Activated T-helper 2 cell treated with anti-CD3 and anti-CD28 coated beads, Interferon-gamma antibody, Interleukin-2, Interleukin-4, amounts not matched to agents 10 μg/mL and 5 μg/mL and 100 μg/mL, durations not matched to agents 14 hours and 24 hours and 36 hours (primary cell): ENCODE measurements around the gene STK24. TPM values are rescaled to one million over a fixed set of nuclear protein-coding genes. Genes with fewer than 3 reads are reported as not detected.
"Not testable (repeated sequence)": the region's sequence is repeated elsewhere in the genome, so short reads cannot be mapped to it uniquely, and the experiment has no call there.

ENCODE experiments used
- DNase-seq: peaks from one replicate; pipeline ENCODE4 v3.0.0; 2021; ENCODE audit warnings: low spot score
- H3K27ac Mint-ChIP-seq: one replicate; pipeline ENCODE4 v1.8.0; 2021; ENCODE audit warnings: mixed read lengths
- H3K27me3 Mint-ChIP-seq: one replicate; pipeline ENCODE4 v1.8.0; 2021; ENCODE audit warnings: low read depth, mixed read lengths
- H3K36me3 Mint-ChIP-seq: one replicate; pipeline ENCODE4 v1.8.0; 2021; ENCODE audit warnings: low read depth, mixed read lengths
- H3K4me1 Mint-ChIP-seq: one replicate; pipeline ENCODE4 v1.8.0; 2021; ENCODE audit warnings: low read depth, mixed read lengths
- H3K4me3 Mint-ChIP-seq: one replicate; pipeline ENCODE4 v1.8.0; 2021; ENCODE audit warnings: low read depth, mild to moderate bottlenecking, moderate library complexity, mixed read lengths
- H3K9me3 Mint-ChIP-seq: one replicate; pipeline ENCODE4 v1.8.0; 2021; ENCODE audit warnings: mixed read lengths
- intact Hi-C: fragments of 100-400 bp; cut with micrococcal nuclease; formaldehyde crosslinking; loops from one replicate; pipeline ENCODE4 v1.15.1; 2023
- total RNA-seq: library from RNA; stranded (reverse); gene quantifications from 2 replicates; pipeline ENCODE4 v1.2.3, GENCODE V29; 2022

Gene STK24
- total RNA-seq, 1 donor from 2014 or later = 127 TPM

GRCh38 chr13:98422046-98422445, 154.9 kb downstream of the STK24 start:
- H3K4me3 Mint-ChIP-seq = no peak overlapping the region
- intact Hi-C loops = no loop called here

GRCh38 chr13:98420554-98421175, 156.2 kb downstream of the STK24 start:
- Mint-ChIP-seq H3K27ac (no peak overlapping the region), H3K4me1 (no peaks in the 10 kb centered on the region), H3K36me3 (no peaks in the 10 kb centered on the region), H3K27me3 (peaks cover 10% of the 10 kb centered on the region), H3K4me3 (no peak overlapping the region), H3K9me3 (no peaks in the 10 kb centered on the region)
- intact Hi-C loops = no loop called here
- DNase-seq = no peak

More at GRCh38 chr13:98422046-98422445, 154.9 kb downstream of the STK24 start:
- H3K27me3 Mint-ChIP-seq = peaks cover 15% of the 10 kb centered on the region
- H3K4me1 Mint-ChIP-seq = no peaks in the 10 kb centered on the region
- no peaks in the 10 kb centered on the region for H3K36me3 Mint-ChIP-seq
- H3K9me3 Mint-ChIP-seq = no peaks in the 10 kb centered on the region
- DNase-seq = no peak
- H3K27ac Mint-ChIP-seq = no peak overlapping the region

DNA sequence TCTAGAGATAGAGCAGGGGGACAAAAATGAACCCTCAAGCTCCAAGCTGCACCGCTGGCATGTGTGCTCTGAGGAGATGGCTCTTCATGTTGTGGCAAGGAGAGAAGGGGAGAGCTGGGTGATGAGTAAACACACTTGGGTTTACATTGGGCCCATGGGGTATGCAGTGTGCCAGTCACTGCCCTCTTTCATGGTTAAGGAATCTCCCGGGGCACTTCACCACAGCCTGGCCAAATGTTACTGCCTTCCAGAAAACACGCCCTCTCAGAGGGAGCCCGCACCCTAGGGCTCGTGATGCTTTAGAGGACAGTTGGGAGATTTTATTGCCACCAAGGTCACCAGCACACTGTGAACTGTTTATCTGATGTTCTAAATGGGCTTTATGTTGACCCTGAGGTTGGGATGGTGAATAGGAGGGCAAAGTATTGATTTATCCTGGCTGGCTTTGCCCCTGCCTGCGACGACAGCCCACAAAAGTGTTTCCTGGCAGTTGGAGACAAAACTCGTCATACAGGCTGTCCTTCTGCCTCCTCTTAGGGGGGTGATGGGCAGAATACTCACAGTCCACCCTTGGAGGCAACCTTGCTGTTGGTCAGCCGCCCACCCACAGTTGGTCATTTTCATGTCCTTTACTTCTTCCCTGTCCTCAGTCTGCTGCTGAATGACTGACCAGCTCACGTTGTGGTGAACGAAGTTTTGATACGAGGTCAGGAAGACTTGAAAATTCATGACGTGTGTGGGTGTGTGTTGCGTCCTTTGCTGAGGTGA, 156.9 kb downstream of the STK24 start:
- Mint-ChIP-seq H3K4me3 (no peak overlapping the region), H3K4me1 (no peaks in the 10 kb centered on the region), H3K27me3 (peaks cover 10% of the 10 kb centered on the region), H3K36me3 (no peaks in the 10 kb centered on the region), H3K27ac (no peak overlapping the region), H3K9me3 (no peaks in the 10 kb centered on the region)
- no peak for DNase-seq
- intact Hi-C loops = no loop called here

- no peak for DNase-seq
- no peak overlapping the region for H3K4me3 Mint-ChIP-seq
- H3K36me3 Mint-ChIP-seq = no peaks in the 10 kb centered on the region
- intact Hi-C loops = no loop called here
- no peaks in the 10 kb centered on the region for H3K9me3 Mint-ChIP-seq
- peaks cover 6% of the 10 kb centered on the region for H3K4me1 Mint-ChIP-seq
- peaks cover 10% of the 10 kb centered on the region for H3K27me3 Mint-ChIP-seq
- H3K27ac Mint-ChIP-seq = no peak overlapping the region
These were observed 160.5 kb downstream of the STK24 start for GRCh38 chr13:98416408-98416807.

DNA sequence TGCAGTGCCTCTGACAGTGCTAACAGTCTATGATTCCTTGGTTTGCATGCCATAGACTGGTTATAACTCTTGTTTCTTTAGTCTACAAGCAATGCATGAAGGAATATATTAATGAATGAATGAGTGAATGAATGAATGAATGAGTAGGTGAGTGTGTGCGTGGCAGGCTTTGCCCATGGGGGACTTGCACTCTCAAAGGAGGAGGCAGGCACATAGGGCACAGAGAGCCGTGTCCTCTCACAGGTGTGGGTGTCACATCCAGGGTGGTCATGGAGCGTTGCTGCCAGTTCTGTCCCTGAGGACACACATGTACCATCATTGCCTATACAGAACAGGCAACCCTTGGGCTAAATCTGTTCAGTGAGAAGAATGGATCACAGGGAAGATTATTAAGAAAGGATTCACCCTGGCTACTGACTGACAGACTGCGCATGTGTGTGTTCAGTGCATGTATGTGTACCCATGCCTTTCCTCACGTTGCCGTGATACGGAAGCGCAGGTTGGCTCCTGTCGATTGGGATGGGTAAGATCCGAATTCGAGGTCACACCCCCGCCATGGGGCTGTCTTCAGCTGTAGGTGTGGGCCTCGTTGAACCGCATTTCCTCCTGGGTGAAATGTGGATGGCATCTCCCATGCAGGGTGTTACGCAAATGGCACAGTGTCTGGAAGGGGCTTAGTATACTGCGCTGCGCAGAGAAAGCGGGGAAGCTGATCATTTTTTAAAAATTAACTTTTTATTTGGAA, 161.4 kb downstream of the STK24 start:
- no peak for DNase-seq
- Mint-ChIP-seq H3K9me3 (no peaks in the 10 kb centered on the region), H3K27ac (no peak overlapping the region), H3K4me3 (no peak overlapping the region), H3K27me3 (peaks cover 12% of the 10 kb centered on the region), H3K4me1 (peaks cover 6% of the 10 kb centered on the region), H3K36me3 (no peaks in the 10 kb centered on the region)
- intact Hi-C loops = no loop called here

GRCh38 chr13:98413796-98414195, 163.1 kb downstream of the STK24 start:
- no peak for DNase-seq
- H3K4me3 Mint-ChIP-seq = no peak overlapping the region
- no peak overlapping the region for H3K27ac Mint-ChIP-seq
- H3K36me3 Mint-ChIP-seq = no peaks in the 10 kb centered on the region
- H3K9me3 Mint-ChIP-seq = no peaks in the 10 kb centered on the region
- intact Hi-C loops = no loop called here
- peaks cover 6% of the 10 kb centered on the region for H3K4me1 Mint-ChIP-seq
- peaks cover 12% of the 10 kb centered on the region for H3K27me3 Mint-ChIP-seq

- H3K4me1 Mint-ChIP-seq, DNase-seq, H3K36me3 Mint-ChIP-seq, H3K27ac Mint-ChIP-seq, H3K4me3 Mint-ChIP-seq, intact Hi-C loops, H3K9me3 Mint-ChIP-seq: not testable (repeated sequence)
- peaks cover 12% of the 10 kb centered on the region for H3K27me3 Mint-ChIP-seq
These were observed 163.6 kb downstream of the STK24 start for GRCh38 chr13:98413278-98413677.

GRCh38 chr13:98411617-98412265, 165.2 kb downstream of the STK24 start:
- intact Hi-C loops = no loop called here
- Mint-ChIP-seq H3K27ac (no peak overlapping the region), H3K4me3 (peak overlapping the region; percentile 28), H3K36me3 (no peaks in the 10 kb centered on the region), H3K4me1 (peaks cover 6% of the 10 kb centered on the region), H3K27me3 (peaks cover 12% of the 10 kb centered on the region), H3K9me3 (no peaks in the 10 kb centered on the region)
- DNase-seq = no peak

DNA sequence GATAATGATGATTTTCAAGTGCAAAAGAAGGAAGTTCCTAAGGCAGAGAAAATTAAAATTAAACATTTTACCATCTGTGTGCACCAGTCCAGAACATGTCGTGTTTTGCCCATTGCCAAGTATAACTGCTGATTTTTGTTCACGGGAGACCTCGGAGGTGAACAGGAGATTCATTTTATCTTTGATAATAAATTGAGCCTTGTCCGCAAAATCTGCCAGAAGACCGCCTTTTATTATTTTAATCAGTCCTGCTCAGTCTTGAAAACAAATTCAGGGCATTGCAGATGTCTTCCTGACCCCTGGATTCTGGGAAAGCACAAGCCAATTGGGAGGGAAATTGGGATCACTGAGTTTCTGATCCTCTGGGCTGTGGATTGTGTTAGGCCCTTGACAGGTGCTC, 165.9 kb downstream of the STK24 start:
- Mint-ChIP-seq H3K27ac (no peak overlapping the region), H3K4me1 (peaks cover 6% of the 10 kb centered on the region), H3K9me3 (no peaks in the 10 kb centered on the region), H3K4me3 (no peak overlapping the region), H3K27me3 (peaks cover 12% of the 10 kb centered on the region), H3K36me3 (no peaks in the 10 kb centered on the region)
- intact Hi-C loops = no loop called here
- DNase-seq = no peak

DNA sequence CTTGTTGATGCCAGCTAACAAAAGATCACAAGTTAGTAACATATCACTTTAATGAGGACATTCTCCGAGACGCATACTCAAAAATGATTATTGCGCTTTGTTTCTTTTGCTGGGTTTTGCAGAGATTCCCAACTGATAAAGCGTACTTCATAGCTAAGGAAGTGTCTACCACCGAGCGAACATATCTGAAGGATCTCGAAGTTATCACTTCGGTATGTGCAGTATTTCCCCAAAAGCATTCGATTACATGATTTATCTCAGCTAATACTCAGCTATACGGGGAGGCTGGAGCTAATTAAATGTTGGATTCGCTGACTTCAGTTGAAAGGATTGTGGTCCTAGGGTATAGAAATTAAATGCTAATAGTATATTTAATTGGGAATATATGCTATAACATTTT, 166.3 kb downstream of the STK24 start:
- intact Hi-C loops = no loop called here
- H3K27me3 Mint-ChIP-seq = peaks cover 12% of the 10 kb centered on the region
- H3K4me1 Mint-ChIP-seq = peaks cover 6% of the 10 kb centered on the region

GRCh38 chr13:98409281-98409680, 167.6 kb downstream of the STK24 start:
- no peak overlapping the region for H3K27ac Mint-ChIP-seq
- no peaks in the 10 kb centered on the region for H3K9me3 Mint-ChIP-seq

More for the DNA sequence above, 166.3 kb downstream of the STK24 start:
- H3K9me3 Mint-ChIP-seq = no peaks in the 10 kb centered on the region
- H3K4me3 Mint-ChIP-seq = no peak overlapping the region
- no peaks in the 10 kb centered on the region for H3K36me3 Mint-ChIP-seq
- DNase-seq = no peak
- no peak overlapping the region for H3K27ac Mint-ChIP-seq

DNA sequence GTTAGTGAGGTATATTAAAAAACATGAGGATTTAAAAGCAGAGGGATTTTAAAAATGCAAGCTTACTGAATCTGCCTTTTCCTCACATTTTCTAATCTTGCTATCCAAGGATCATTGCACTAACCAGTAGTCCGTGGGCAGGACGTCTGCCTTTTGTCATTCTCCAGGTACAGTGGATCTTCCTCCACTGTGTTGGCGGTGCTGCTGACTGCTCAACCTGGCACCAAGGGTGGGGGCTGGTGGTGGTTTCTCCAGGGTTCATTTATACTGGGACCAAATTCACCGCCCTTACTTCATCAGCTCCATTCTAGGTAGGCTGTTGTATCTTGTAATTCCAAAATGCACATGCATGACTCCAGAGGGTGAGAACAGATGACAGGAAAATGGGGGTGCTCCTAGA, 169.3 kb downstream of the STK24 start:
- no peak overlapping the region for H3K27ac Mint-ChIP-seq
- H3K36me3 Mint-ChIP-seq = no peaks in the 10 kb centered on the region
- H3K4me1 Mint-ChIP-seq = peaks cover 6% of the 10 kb centered on the region
- no peaks in the 10 kb centered on the region for H3K9me3 Mint-ChIP-seq
- peaks cover 15% of the 10 kb centered on the region for H3K27me3 Mint-ChIP-seq
- no peak for DNase-seq
- no peak overlapping the region for H3K4me3 Mint-ChIP-seq
- intact Hi-C loops = no loop called here

More at GRCh38 chr13:98409281-98409680, 167.6 kb downstream of the STK24 start:
- intact Hi-C loops = no loop called here
- no peak overlapping the region for H3K4me3 Mint-ChIP-seq
- H3K4me1 Mint-ChIP-seq = peaks cover 6% of the 10 kb centered on the region
- H3K27me3 Mint-ChIP-seq = peaks cover 16% of the 10 kb centered on the region
- no peaks in the 10 kb centered on the region for H3K36me3 Mint-ChIP-seq
- DNase-seq = no peak
